ENCODE data around the gene CER1.

The CER1 gene

GRCh38 chr9:14760060-14760459, 37.5 kb upstream of the CER1 start:
- H4K20me1 ChIP-seq (ENCODE audit: insufficient read depth, low read length), result no peaks in the 10 kb centered on the region
- no peaks in the 10 kb centered on the region for H3F3A ChIP-seq (ENCODE audit: insufficient read depth, low read length)
- H3K9me3 ChIP-seq (ENCODE audit: low read length), result no peaks in the 10 kb centered on the region
- no peak overlapping the region for H2AFZ ChIP-seq (ENCODE audit: low read length)
- H3K36me3 ChIP-seq (ENCODE audit: insufficient read depth, low read length), result no peaks in the 10 kb centered on the region
- no peaks in the 10 kb centered on the region for H3K27me3 ChIP-seq (ENCODE audit: insufficient read depth, low read length)
- H3K9ac ChIP-seq (ENCODE audit: low read length), result no peak overlapping the region
- no peak overlapping the region for H3K27ac ChIP-seq (ENCODE audit: low read depth, low read length, poor library complexity, severe bottlenecking)
- no peaks in the 10 kb centered on the region for H3K4me1 ChIP-seq (ENCODE audit: insufficient read depth, low read length, severe bottlenecking)
- TF ChIP-seq CTCF (IDR thresholded peaks at IDR 0.05; ENCODE audit: low read length) (no peak), EZH2 (IDR thresholded peaks at IDR 0.05; ENCODE audit: borderline replicate concordance, low read length) (no peak)
- no peak overlapping the region for H3K4me2 ChIP-seq (ENCODE audit: low read length)
- H3K79me2 ChIP-seq (ENCODE audit: insufficient read depth, low read length), result no peaks in the 10 kb centered on the region
- no peaks in the 10 kb centered on the region for H3K9me2 ChIP-seq (ENCODE audit: low read depth, low read length)
- no peak overlapping the region for H3K4me3 ChIP-seq (ENCODE audit: low read depth, low read length, poor library complexity, severe bottlenecking)

- H3F3A ChIP-seq (ENCODE audit: insufficient read depth, low read length), result no peaks in the 10 kb centered on the region
- H3K4me3 ChIP-seq (ENCODE audit: low read depth, low read length, poor library complexity, severe bottlenecking), result no peak overlapping the region
- no peak overlapping the region for H3K27ac ChIP-seq (ENCODE audit: low read depth, low read length, poor library complexity, severe bottlenecking)
- no peaks in the 10 kb centered on the region for H4K20me1 ChIP-seq (ENCODE audit: insufficient read depth, low read length)
- H3K9me2 ChIP-seq (ENCODE audit: low read depth, low read length), result no peaks in the 10 kb centered on the region
- no peak overlapping the region for H3K4me2 ChIP-seq (ENCODE audit: low read length)
- H3K27me3 ChIP-seq (ENCODE audit: insufficient read depth, low read length), result no peaks in the 10 kb centered on the region
- TF ChIP-seq EZH2 (IDR thresholded peaks at IDR 0.05; ENCODE audit: borderline replicate concordance, low read length) (no peak), CTCF (IDR thresholded peaks at IDR 0.05; ENCODE audit: low read length) (no peak)
- no peaks in the 10 kb centered on the region for H3K9me3 ChIP-seq (ENCODE audit: low read length)
- no peaks in the 10 kb centered on the region for H3K79me2 ChIP-seq (ENCODE audit: insufficient read depth, low read length)
- no peaks in the 10 kb centered on the region for H3K4me1 ChIP-seq (ENCODE audit: insufficient read depth, low read length, severe bottlenecking)
- no peak overlapping the region for H2AFZ ChIP-seq (ENCODE audit: low read length)
- no peaks in the 10 kb centered on the region for H3K36me3 ChIP-seq (ENCODE audit: insufficient read depth, low read length)
- H3K9ac ChIP-seq (ENCODE audit: low read length), result no peak overlapping the region
Measured at GRCh38 chr9:14756291-14756690, 33.8 kb upstream of the CER1 start.

- H3F3A ChIP-seq (ENCODE audit: insufficient read depth, low read length), result no peaks in the 10 kb centered on the region
- H3K27ac ChIP-seq (ENCODE audit: low read depth, low read length, poor library complexity, severe bottlenecking), result no peak overlapping the region
- no peaks in the 10 kb centered on the region for H4K20me1 ChIP-seq (ENCODE audit: insufficient read depth, low read length)
- H3K4me3 ChIP-seq (ENCODE audit: low read depth, low read length, poor library complexity, severe bottlenecking), result no peak overlapping the region
- H2AFZ ChIP-seq (ENCODE audit: low read length), result no peak overlapping the region
- H3K36me3 ChIP-seq (ENCODE audit: insufficient read depth, low read length), result no peaks in the 10 kb centered on the region
- no peaks in the 10 kb centered on the region for H3K4me1 ChIP-seq (ENCODE audit: insufficient read depth, low read length, severe bottlenecking)
- H3K79me2 ChIP-seq (ENCODE audit: insufficient read depth, low read length), result no peaks in the 10 kb centered on the region
- H3K9ac ChIP-seq (ENCODE audit: low read length), result no peak overlapping the region
- TF ChIP-seq EZH2 (IDR thresholded peaks at IDR 0.05; ENCODE audit: borderline replicate concordance, low read length) (no peak), CTCF (IDR thresholded peaks at IDR 0.05; ENCODE audit: low read length) (no peak)
- no peaks in the 10 kb centered on the region for H3K9me2 ChIP-seq (ENCODE audit: low read depth, low read length)
- no peak overlapping the region for H3K4me2 ChIP-seq (ENCODE audit: low read length)
- H3K9me3 ChIP-seq (ENCODE audit: low read length), result no peaks in the 10 kb centered on the region
- H3K27me3 ChIP-seq (ENCODE audit: insufficient read depth, low read length), result no peaks in the 10 kb centered on the region
Measured at GRCh38 chr9:14752871-14753270, 30.3 kb upstream of the CER1 start.
